HL-60 (cell line): Measurements from ENCODE around the gene ATG101.

Experiments
- DNase-seq, 2 experiments: peaks; one replicate each; pipeline ENCODE4 v3.0.0-alpha.2; 2010 to 2020; ENCODE audit warnings: low read depth in 1 of 2, low spot score in 1 of 2
- H3K27ac ChIP-seq: fragments of 250-450 bp; sonication (Bioruptor Pico); replicated peaks from 2 replicates; pipeline ENCODE4 v1.5.1; 2020; ENCODE audit warnings: mild to moderate bottlenecking, moderate library complexity
- H3K27me3 ChIP-seq: fragments of 250-450 bp; sonication (Bioruptor Pico); 2 replicates; pipeline ENCODE4 v1.5.1; 2021; ENCODE audit warnings: mild to moderate bottlenecking, moderate library complexity; ENCODE audit not compliant: insufficient read depth, poor library complexity, severe bottlenecking
- H3K4me3 ChIP-seq: replicated peaks from 2 replicates; pipeline ENCODE4 v1.5.1; 2011; ENCODE audit warnings: mild to moderate bottlenecking, control low read depth, low read length; ENCODE audit not compliant: insufficient read depth
- CTCF ChIP-seq: IDR thresholded peaks from one replicate; pipeline ENCODE4 v1.5.1; 2011; ENCODE audit warnings: low read length, control low read depth, inconsistent platforms; ENCODE audit not compliant: insufficient read depth
- GABPA ChIP-seq: IDR thresholded peaks from 2 replicates; pipeline ENCODE4 v1.6.1; 2012; ENCODE audit warnings: low read depth
- POLR2AphosphoS5 ChIP-seq: IDR thresholded peaks from 2 replicates; pipeline ENCODE4 v1.6.1; 2012; ENCODE audit warnings: low read depth
- REST ChIP-seq: IDR thresholded peaks from 2 replicates; pipeline ENCODE4 v1.6.1; 2012; ENCODE audit warnings: low read depth; ENCODE audit not compliant: insufficient replicate concordance
- SPI1 ChIP-seq: IDR thresholded peaks from 2 replicates; pipeline ENCODE4 v1.6.1; 2012; ENCODE audit warnings: low read depth, mild to moderate bottlenecking, borderline replicate concordance

Gene ATG101

GRCh38 chr12:52060498-52061177, 9.1 kb upstream of the ATG101 start:
- Histone ChIP-seq H3K4me3 (no peak overlapping the region), H3K27me3 (no peaks in the 10 kb centered on the region), H3K27ac (no peak overlapping the region)
- no peak for DNase-seq
- no peak for TF ChIP-seq SPI1
- TF ChIP-seq REST = no peak
- TF ChIP-seq POLR2AphosphoS5 = no peak
- no peak for TF ChIP-seq GABPA
- TF ChIP-seq CTCF = no peak

GRCh38 chr12:52061470-52062166, 8.2 kb upstream of the ATG101 start:
- DNase-seq = no peak
- H3K4me3 ChIP-seq = no peak overlapping the region
- no peak overlapping the region for H3K27ac ChIP-seq
- no peak for TF ChIP-seq POLR2AphosphoS5
- no peaks in the 10 kb centered on the region for H3K27me3 ChIP-seq

- H3K27ac ChIP-seq = no peak overlapping the region
Observed at GRCh38 chr12:52062167-52063081, 7.4 kb upstream of the ATG101 start.

More at GRCh38 chr12:52062167-52063081, 7.4 kb upstream of the ATG101 start:
- no peak for DNase-seq
- no peaks in the 10 kb centered on the region for H3K27me3 ChIP-seq
- TF ChIP-seq REST = no peak
- no peak for TF ChIP-seq POLR2AphosphoS5
- H3K4me3 ChIP-seq = no peak overlapping the region
